CD4-positive, alpha-beta T cell treated with Interleukin-17A for 4 hours (primary cell): ENCODE measurements around the gene RAD9A.
A peak's percentile ranks its signal among the peaks of the same experiment; 100 is the strongest.

ENCODE experiments used
- DNase-seq: peaks from one replicate; pipeline ENCODE4 v3.0.0-alpha.2; 2020; ENCODE audit warnings: mixed read lengths

Gene RAD9A

GRCh38 chr11:67441098-67441563 is 49.3 kb downstream of the RAD9A start:
- peak; percentile 22 for DNase-seq

- DNase-seq, result peak; percentile 32
Observed at GRCh38 chr11:67441731-67442351, 50.1 kb downstream of the RAD9A start.

GRCh38 chr11:67442504-67443404 is 51.0 kb downstream of the RAD9A start:
- DNase-seq, result peak; percentile 15

- no peak for DNase-seq
Observed at GRCh38 chr11:67445515-67445914, 53.7 kb downstream of the RAD9A start.
